ENCODE measurements around the gene CYP2A6. TPM values are rescaled to one million over a fixed set of nuclear protein-coding genes. Genes with fewer than 3 reads are reported as not detected.
"Not testable (repeated sequence)": the region's sequence is repeated elsewhere in the genome, so short reads cannot be mapped to it uniquely, and the experiment has no call there.

CYP2A6 gene
- total RNA-seq, 1 experiment from 2014 or later = 0.28 TPM

- H3K9me3 ChIP-seq (ENCODE audit: control insufficient read depth, low read depth, low read length); H3T11ph ChIP-seq (ENCODE audit: low read length); H3K23me2 ChIP-seq (ENCODE audit: insufficient read length, low read depth, low read length, poor library complexity, severe bottlenecking); H2BK15ac ChIP-seq (ENCODE audit: low read depth, low read length); H3K56ac ChIP-seq (ENCODE audit: insufficient read length, low read depth, low read length); H3K4me3 Mint-ChIP-seq; H3K14ac ChIP-seq (ENCODE audit: insufficient read depth, low read length); H2AK5ac ChIP-seq (ENCODE audit: insufficient read length, low read length); H4K91ac ChIP-seq (ENCODE audit: insufficient read length, low read depth, low read length); H3K9ac ChIP-seq (ENCODE audit: extremely low read depth, insufficient read length, low read length); H4K8ac ChIP-seq (replicated peaks; ENCODE audit: insufficient read length, low read depth, low read length); DNase-seq; H3K79me1 ChIP-seq (ENCODE audit: insufficient read depth, low read depth, low read length, poor library complexity, severe bottlenecking); H2AFZ ChIP-seq (ENCODE audit: low read length); H3K36me3 Mint-ChIP-seq (ENCODE audit: insufficient read depth in 1 of 3, low read depth in 3 of 3); H2BK120ac ChIP-seq (ENCODE audit: low read depth, low read length, poor library complexity, severe bottlenecking); H2BK20ac ChIP-seq (ENCODE audit: low read depth, low read length, poor library complexity, severe bottlenecking); H4K20me1 ChIP-seq (ENCODE audit: control insufficient read depth, insufficient read depth, insufficient read length); H3K27ac ChIP-seq (ENCODE audit: insufficient read length, low read depth, low read length); H3K4me1 ChIP-seq (ENCODE audit: insufficient read depth, low read length); H3K4me2 ChIP-seq (ENCODE audit: insufficient read depth, insufficient read length, low read length); H3K9me3 Mint-ChIP-seq; H3K79me2 ChIP-seq (ENCODE audit: insufficient read depth, low read length); H2BK12ac ChIP-seq (ENCODE audit: insufficient read length, low read depth, low read length); H3K23ac ChIP-seq (ENCODE audit: insufficient read length, low read depth, low read length); H3K27ac Mint-ChIP-seq; H3K18ac ChIP-seq (ENCODE audit: insufficient read length, low read depth, low read length); H2BK5ac ChIP-seq (ENCODE audit: insufficient read length, low read length); H3K4ac ChIP-seq (ENCODE audit: low read depth, low read length); H3K27me3 ChIP-seq (ENCODE audit: insufficient read depth, low read length); H3K4me1 Mint-ChIP-seq; H4K5ac ChIP-seq (ENCODE audit: insufficient read length, low read depth, low read length): not testable (repeated sequence)
- H3K27me3 Mint-ChIP-seq (ENCODE audit: low read depth) = peaks cover 66% of the 10 kb centered on the region
- WGBS (ENCODE audit: extremely low coverage, insufficient read length, low lambda C conversion rate) = no CpG with 5 or more reads among the region's 3 CpGs
These were observed 31.8 kb upstream of the CYP2A6 start, which contains the start of gene CYP2A7 for GRCh38 chr19:40882062-40882461. Gene CYP2A7, minus strand, starts transcription at chr19:40882231. Its CDS starts 21 bp downstream, at chr19:40882210.

GRCh38 chr19:40879349-40879748 lies 29.1 kb upstream of the CYP2A6 start:
- not testable (repeated sequence) for H4K8ac ChIP-seq (replicated peaks; ENCODE audit: insufficient read length, low read depth, low read length); H3K79me1 ChIP-seq (ENCODE audit: insufficient read depth, low read depth, low read length, poor library complexity, severe bottlenecking); H3K27me3 ChIP-seq (ENCODE audit: insufficient read depth, low read length); H2BK20ac ChIP-seq (ENCODE audit: low read depth, low read length, poor library complexity, severe bottlenecking); H3K4ac ChIP-seq (ENCODE audit: low read depth, low read length); H3K18ac ChIP-seq (ENCODE audit: insufficient read length, low read depth, low read length); H4K5ac ChIP-seq (ENCODE audit: insufficient read length, low read depth, low read length); H3K79me2 ChIP-seq (ENCODE audit: insufficient read depth, low read length); H2BK5ac ChIP-seq (ENCODE audit: insufficient read length, low read length); H3K23ac ChIP-seq (ENCODE audit: insufficient read length, low read depth, low read length); H2BK12ac ChIP-seq (ENCODE audit: insufficient read length, low read depth, low read length); H2AK5ac ChIP-seq (ENCODE audit: insufficient read length, low read length); H3K4me3 Mint-ChIP-seq; H2BK120ac ChIP-seq (ENCODE audit: low read depth, low read length, poor library complexity, severe bottlenecking); H3K23me2 ChIP-seq (ENCODE audit: insufficient read length, low read depth, low read length, poor library complexity, severe bottlenecking); H3K14ac ChIP-seq (ENCODE audit: insufficient read depth, low read length); H2BK15ac ChIP-seq (ENCODE audit: low read depth, low read length); H3K9me3 Mint-ChIP-seq; DNase-seq; H2AFZ ChIP-seq (ENCODE audit: low read length); H3K9me3 ChIP-seq (ENCODE audit: control insufficient read depth, low read depth, low read length); H3K27ac ChIP-seq (ENCODE audit: insufficient read length, low read depth, low read length); H3K4me1 Mint-ChIP-seq; H3K4me1 ChIP-seq (ENCODE audit: insufficient read depth, low read length); H3K36me3 Mint-ChIP-seq (ENCODE audit: insufficient read depth in 1 of 3, low read depth in 3 of 3); H3K4me2 ChIP-seq (ENCODE audit: insufficient read depth, insufficient read length, low read length); H3K56ac ChIP-seq (ENCODE audit: insufficient read length, low read depth, low read length); H4K91ac ChIP-seq (ENCODE audit: insufficient read length, low read depth, low read length); H3T11ph ChIP-seq (ENCODE audit: low read length); H4K20me1 ChIP-seq (ENCODE audit: control insufficient read depth, insufficient read depth, insufficient read length); H3K9ac ChIP-seq (ENCODE audit: extremely low read depth, insufficient read length, low read length); H3K27ac Mint-ChIP-seq
- peaks cover 86% of the 10 kb centered on the region for H3K27me3 Mint-ChIP-seq (ENCODE audit: low read depth)
- WGBS (ENCODE audit: extremely low coverage, insufficient read length, low lambda C conversion rate) = no CpG with 5 or more reads among the region's 4 CpGs
